AG20443 (cell line): ENCODE measurements around the gene CERS4.
A peak's percentile ranks its signal among the peaks of the same experiment; 100 is the strongest.
"Not testable (repeated sequence)": the region's sequence is repeated elsewhere in the genome, so short reads cannot be mapped to it uniquely, and the experiment has no call there.

ENCODE experiments used
- DNase-seq: peaks from one replicate; pipeline ENCODE4 v3.0.0; 2012; ENCODE audit warnings: low spot score, mixed read lengths

Gene CERS4

GRCh38 chr19:8210421-8211101 is 1.4 kb downstream of the CERS4 start:
- DNase-seq: no peak

- DNase-seq: no peak
Observed at GRCh38 chr19:8212212-8212611, 3.0 kb downstream of the CERS4 start.

- no peak for DNase-seq
Observed at GRCh38 chr19:8212916-8213315, 3.7 kb downstream of the CERS4 start.

- no peak for DNase-seq
Observed at GRCh38 chr19:8213827-8214672, 4.9 kb downstream of the CERS4 start.

- no peak for DNase-seq
Observed at GRCh38 chr19:8214802-8215201, 5.6 kb downstream of the CERS4 start.

- DNase-seq: no peak
Observed at GRCh38 chr19:8215783-8216182, 6.6 kb downstream of the CERS4 start.

- DNase-seq: no peak
Observed at GRCh38 chr19:8216357-8216756, 7.2 kb downstream of the CERS4 start.

- DNase-seq: not testable (repeated sequence)
Observed at GRCh38 chr19:8218127-8218526, 9.0 kb downstream of the CERS4 start.

- DNase-seq: no peak
Observed at GRCh38 chr19:8220481-8220880, 11.3 kb downstream of the CERS4 start.

GRCh38 chr19:8221161-8221560 is 12.0 kb downstream of the CERS4 start:
- no peak for DNase-seq

- not testable (repeated sequence) for DNase-seq
Observed at GRCh38 chr19:8223442-8223841, 14.3 kb downstream of the CERS4 start.

- DNase-seq: no peak
Observed at GRCh38 chr19:8224394-8225145, 15.4 kb downstream of the CERS4 start.

GRCh38 chr19:8231073-8231604 is 22.0 kb downstream of the CERS4 start:
- DNase-seq: no peak

- peak; percentile 8 for DNase-seq
Observed at GRCh38 chr19:8233370-8233769, 24.2 kb downstream of the CERS4 start.

GRCh38 chr19:8237026-8237425 is 27.9 kb downstream of the CERS4 start:
- no peak for DNase-seq

GRCh38 chr19:8238251-8238650 is 29.1 kb downstream of the CERS4 start:
- no peak for DNase-seq

- no peak for DNase-seq
Observed at GRCh38 chr19:8239528-8240273, 30.5 kb downstream of the CERS4 start.

- peak; percentile 87 for DNase-seq
Observed at GRCh38 chr19:8240274-8241229, 31.4 kb downstream of the CERS4 start.

- no peak for DNase-seq
Observed at GRCh38 chr19:8241646-8242045, 32.5 kb downstream of the CERS4 start.

- DNase-seq: no peak
Observed at GRCh38 chr19:8242211-8242821, 33.1 kb downstream of the CERS4 start.
